HL-60 (cell line): ENCODE results near the gene ZNF416.

Source experiments
- POLR2AphosphoS5 ChIP-seq: IDR thresholded peaks from 2 replicates; pipeline ENCODE4 v1.6.1; 2012; ENCODE audit warnings: low read depth
- TF ChIP-seq, protein P1 (sequence below): IDR thresholded peaks from 2 replicates; pipeline ENCODE4 v1.6.1; 2012; ENCODE audit warnings: low read depth; ENCODE audit not compliant: insufficient replicate concordance

DNA sequence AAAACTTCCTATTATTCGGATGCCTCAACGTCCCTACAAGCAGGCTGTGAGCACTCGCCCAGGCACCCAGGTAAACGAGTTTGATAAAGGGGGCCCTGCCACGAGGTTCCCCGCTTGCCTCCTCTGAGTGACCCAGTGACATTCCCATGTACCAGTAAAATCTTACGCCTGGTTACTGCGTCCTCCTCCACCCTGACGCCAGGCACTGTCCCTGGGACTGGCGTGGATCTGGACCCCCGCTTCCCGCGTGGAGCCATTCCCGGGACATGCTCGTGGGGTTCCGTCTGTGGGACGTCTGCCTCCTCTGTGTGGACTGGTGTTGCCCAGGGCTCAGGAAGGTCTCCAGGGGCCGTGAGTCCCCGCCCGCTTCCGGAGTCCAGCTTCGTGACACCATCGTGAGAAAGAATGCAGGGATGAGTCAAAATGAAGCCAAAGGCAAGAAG lies 18.6 kb downstream of the ZNF416 start:
- TF ChIP-seq, protein P1, sequence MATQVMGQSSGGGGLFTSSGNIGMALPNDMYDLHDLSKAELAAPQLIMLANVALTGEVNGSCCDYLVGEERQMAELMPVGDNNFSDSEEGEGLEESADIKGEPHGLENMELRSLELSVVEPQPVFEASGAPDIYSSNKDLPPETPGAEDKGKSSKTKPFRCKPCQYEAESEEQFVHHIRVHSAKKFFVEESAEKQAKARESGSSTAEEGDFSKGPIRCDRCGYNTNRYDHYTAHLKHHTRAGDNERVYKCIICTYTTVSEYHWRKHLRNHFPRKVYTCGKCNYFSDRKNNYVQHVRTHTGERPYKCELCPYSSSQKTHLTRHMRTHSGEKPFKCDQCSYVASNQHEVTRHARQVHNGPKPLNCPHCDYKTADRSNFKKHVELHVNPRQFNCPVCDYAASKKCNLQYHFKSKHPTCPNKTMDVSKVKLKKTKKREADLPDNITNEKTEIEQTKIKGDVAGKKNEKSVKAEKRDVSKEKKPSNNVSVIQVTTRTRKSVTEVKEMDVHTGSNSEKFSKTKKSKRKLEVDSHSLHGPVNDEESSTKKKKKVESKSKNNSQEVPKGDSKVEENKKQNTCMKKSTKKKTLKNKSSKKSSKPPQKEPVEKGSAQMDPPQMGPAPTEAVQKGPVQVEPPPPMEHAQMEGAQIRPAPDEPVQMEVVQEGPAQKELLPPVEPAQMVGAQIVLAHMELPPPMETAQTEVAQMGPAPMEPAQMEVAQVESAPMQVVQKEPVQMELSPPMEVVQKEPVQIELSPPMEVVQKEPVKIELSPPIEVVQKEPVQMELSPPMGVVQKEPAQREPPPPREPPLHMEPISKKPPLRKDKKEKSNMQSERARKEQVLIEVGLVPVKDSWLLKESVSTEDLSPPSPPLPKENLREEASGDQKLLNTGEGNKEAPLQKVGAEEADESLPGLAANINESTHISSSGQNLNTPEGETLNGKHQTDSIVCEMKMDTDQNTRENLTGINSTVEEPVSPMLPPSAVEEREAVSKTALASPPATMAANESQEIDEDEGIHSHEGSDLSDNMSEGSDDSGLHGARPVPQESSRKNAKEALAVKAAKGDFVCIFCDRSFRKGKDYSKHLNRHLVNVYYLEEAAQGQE = no peak
- TF ChIP-seq POLR2AphosphoS5 = no peak
